Measurements from ENCODE around the gene IRF5.

Gene IRF5, protein sequence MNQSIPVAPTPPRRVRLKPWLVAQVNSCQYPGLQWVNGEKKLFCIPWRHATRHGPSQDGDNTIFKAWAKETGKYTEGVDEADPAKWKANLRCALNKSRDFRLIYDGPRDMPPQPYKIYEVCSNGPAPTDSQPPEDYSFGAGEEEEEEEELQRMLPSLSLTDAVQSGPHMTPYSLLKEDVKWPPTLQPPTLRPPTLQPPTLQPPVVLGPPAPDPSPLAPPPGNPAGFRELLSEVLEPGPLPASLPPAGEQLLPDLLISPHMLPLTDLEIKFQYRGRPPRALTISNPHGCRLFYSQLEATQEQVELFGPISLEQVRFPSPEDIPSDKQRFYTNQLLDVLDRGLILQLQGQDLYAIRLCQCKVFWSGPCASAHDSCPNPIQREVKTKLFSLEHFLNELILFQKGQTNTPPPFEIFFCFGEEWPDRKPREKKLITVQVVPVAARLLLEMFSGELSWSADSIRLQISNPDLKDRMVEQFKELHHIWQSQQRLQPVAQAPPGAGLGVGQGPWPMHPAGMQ

DNA sequence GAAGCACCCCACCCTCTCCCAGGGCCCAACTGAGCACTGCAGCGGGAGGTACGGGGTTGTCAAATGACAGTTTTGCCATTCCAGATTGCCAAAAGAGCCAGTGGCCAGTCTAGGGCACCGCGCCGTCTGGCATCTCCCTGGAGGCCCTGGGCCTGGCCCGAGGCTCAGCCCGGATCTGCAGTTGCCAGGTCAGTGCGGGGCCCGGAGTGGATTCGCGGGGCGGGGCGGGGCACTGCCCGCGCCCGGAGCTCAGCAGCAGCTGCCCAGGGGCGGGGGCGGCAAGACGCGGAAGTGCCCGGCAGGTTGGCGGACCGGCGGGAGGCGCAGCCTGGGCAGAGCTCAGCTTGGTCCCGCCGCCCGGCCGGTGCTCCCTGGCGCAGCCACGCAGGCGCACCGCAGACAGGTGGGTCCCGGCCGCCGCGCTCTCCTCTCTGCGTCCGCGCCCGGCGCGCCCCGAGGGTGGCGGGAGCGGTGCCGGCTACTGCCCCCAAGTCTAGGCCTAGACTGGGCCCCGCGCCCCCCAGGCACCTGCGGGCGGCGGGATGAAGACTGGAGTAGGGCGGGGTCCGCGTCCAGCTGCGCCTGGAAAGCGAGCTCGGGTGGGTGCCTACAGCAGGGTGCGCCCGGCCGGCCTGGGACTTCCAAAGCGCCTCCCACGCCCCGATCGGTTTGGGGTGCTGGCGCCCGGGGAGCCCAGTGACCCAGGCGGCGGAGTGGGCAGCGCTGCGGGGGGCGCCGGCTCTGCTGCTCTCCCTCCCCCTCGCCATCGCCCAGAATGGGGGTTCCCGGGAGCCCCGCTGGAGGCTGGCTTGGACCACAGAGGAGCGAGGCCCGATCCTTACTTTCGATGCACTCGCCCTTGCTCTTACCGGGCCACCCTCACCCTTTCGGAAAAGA lies at the start of gene IRF5:
Gene IRF5 (plus strand): TSS at position 281 of the 897 bp plus-strand sequence. CDS start 4,155 bp downstream, outside the sequence.
- DNase-seq, result peak; percentile 77

GRCh38 chr7:128888039-128888755 lies 49.5 kb upstream of the IRF5 start:
- DNase-seq, result no peak

DNA sequence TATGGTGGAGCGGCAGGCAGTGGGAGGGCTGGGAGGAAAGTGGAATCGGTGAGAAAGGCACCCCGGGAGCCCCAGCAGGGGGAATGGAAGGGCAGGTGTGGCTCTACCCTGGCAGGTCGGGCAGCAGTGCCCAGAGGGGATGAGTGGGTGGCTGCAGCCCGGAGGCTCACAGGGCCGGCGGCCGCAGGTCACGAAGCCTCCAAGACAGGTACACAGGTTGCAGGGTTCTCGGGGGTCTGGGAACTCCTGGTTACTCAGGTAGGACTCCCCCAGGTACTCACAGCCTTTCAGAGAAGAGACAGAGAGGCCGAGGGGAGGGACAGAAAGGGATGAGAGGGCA lies 49.0 kb upstream of the IRF5 start:
- no peak for DNase-seq

- no peak for DNase-seq
These were observed 48.6 kb upstream of the IRF5 start for GRCh38 chr7:128889121-128889520.

DNA sequence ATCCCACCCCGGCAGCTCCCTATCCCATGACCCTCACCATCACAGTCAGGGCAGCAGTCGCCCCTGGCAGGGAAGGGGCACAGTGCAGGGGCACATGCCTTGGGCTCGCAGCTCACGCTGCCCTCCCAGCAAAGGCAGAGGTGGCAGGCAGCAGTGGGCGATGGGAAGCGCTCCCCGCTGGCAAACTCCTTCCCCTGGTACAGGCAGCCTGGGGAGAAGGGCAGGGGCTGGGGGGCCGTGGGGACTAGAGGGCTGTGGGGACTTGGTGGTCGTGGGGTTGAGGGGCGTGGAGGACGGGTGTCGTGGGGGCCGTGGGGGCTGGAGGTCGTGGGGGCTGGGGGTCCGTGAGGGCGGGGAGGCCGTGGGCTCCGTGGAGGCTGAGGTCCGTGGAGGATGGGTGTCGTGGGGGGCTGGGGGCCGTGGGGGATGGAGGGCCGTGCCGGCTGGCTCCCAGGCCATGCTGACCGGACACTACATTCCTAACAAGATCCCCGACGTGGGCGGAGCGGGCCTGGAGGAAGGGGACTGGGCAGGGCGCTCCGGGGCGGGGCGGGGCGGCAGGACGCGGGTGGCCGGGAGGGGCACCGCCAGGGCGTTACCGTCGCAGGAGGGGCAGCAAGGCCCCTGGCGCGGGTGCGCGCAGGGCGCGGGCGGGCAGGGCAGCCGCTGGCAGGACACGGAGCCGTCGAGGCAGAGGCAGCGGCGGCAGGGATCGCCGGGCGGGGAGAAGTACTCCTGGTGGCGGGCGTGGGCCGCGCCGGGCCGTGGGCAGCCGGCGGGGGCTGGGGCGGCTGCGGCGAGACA lies 47.2 kb upstream of the IRF5 start:
- DNase-seq, result no peak

DNA sequence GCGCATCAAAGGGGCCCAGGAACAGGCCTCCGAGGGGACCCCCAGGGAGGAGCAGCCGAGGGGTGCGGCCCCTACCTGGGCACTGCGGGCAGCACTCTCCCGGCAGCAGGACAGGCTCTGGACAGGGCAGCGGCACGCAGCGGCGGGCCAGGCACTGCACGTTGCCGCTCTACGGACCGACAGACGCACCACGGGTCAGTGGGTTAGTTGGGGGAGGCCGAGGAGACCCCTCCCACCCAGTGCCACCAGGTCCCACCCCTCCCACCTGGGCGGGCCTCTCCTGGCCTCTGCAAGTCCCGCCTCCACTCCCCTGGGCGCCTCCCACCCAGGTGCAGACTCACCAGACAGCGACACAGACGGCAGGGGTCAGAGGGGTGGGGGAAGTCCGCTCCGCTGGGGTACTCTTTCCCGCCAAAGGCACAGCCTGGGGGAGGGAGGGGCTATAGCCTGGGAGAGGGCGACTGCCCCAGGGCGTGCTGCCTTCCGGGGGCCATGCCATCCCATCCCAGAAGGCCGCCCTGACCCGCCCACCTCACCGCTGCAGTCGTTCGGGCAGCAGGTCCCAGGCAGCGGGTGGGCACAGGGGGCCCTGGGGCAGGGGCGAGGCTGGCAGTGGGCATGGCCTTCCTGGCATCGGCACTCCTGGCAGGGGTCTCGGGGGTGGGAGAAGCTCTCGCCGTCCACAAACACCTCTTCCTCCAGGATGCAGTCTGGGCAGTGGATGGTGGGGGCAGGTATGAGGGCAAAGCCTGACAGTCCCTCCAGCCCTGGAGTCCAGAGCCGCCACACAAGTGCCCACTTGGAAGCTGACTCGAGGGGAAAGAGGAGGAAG lies 46.4 kb upstream of the IRF5 start:
- no peak for DNase-seq

DNA sequence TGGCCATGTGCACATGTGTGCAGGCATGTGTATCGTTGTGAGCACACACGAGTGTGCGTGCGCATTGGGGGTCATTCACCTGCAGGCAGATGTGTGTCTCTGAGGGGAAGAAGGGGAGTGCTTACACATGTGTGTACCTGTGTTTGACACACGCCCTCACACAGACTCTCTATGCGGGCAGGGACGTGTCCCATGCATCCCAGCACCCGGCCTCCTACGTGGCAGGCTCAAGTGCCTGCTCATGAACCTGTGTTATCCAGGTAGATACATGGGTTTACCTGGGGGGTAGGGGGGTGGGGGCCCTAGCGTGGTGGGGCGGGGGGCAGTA lies 45.8 kb upstream of the IRF5 start:
- no peak for DNase-seq

GRCh38 chr7:128892521-128893250 lies 45.0 kb upstream of the IRF5 start:
- DNase-seq, result no peak

- DNase-seq, result no peak
These were observed 44.3 kb upstream of the IRF5 start for GRCh38 chr7:128893251-128894100.

- DNase-seq, result no peak
These were observed 43.7 kb upstream of the IRF5 start for GRCh38 chr7:128894101-128894440.

GRCh38 chr7:128895320-128895719 lies 42.4 kb upstream of the IRF5 start:
- DNase-seq, result no peak

DNA sequence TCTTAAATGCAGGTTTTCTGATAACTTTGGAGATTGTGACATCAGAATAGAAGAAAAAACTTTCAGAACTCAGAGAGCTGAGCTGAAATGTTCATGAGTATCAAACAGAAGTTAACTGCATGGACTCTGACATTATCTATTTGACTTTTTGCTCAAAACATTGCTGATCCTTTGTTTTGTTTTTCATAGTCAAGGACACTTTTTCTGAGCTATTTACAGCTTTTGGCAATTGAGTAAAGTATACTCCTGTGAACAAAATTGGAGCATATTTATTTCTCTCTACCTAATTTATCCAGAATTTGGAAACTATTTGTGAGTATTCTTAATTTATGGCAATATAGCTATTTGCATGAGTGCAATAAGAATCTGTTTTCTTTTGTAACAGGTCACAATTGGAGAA lies 38.3 kb upstream of the IRF5 start:
- no peak for DNase-seq

DNA sequence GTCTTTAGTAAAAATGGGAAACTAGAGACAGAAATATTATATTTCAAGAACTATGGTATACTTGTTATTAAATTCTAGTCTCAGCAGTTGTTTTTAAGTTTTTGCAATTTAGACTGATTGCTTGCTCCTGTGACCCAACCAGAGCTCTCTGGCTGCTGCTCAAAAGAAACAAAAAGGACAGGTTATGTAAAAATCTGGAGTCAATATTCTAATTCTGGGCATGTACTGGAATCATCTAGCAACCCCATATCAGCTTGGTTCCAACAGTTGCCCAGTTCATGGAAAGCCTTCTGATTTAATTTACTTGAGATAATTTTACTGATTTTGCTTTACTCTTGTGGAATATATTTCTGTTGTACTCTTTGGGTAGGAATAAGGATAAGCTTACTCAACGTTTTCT lies 37.5 kb upstream of the IRF5 start:
- no peak for DNase-seq

DNA sequence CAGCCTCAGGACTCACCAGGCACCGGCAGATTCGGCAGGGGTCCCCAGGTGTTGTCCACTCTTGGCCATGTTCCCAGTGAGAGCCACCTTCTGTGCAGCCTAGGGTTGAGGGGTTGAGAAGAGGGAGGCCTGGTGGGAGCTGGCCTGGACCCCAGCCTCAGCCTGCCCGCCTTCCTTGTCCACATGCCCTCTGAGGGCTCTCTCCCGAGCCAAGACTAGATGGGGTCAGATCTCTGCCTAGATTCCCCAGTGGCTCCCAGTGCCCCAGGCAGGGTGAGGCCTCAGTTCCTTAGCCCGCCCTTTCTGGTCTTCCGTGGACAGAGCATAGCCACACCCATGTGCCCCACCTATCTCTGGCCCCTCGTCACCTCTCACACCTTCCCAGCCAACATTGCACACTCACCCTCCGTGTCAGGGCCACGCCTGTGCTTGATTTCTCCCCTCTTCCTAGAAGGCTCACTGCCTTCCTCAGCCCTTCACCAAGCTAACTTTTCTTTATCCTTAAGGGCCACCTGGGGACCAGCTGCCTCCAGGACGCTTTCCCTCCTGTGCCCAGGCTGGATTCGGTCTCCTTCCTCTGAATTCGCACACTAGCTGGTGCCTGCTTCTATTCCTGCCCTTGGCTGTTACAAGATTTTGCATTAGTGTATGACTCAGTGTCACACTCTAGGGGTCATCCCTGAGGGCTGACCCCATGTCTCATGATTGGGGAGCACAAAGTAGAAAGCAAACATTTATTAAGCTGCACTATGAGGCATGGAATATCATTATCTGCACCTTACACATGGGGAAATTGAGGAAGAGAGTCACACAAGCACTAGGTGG lies 34.8 kb upstream of the IRF5 start:
- peak; percentile 74 for DNase-seq

- DNase-seq, result no peak
These were observed 33.9 kb upstream of the IRF5 start for GRCh38 chr7:128903621-128904361.

DNA sequence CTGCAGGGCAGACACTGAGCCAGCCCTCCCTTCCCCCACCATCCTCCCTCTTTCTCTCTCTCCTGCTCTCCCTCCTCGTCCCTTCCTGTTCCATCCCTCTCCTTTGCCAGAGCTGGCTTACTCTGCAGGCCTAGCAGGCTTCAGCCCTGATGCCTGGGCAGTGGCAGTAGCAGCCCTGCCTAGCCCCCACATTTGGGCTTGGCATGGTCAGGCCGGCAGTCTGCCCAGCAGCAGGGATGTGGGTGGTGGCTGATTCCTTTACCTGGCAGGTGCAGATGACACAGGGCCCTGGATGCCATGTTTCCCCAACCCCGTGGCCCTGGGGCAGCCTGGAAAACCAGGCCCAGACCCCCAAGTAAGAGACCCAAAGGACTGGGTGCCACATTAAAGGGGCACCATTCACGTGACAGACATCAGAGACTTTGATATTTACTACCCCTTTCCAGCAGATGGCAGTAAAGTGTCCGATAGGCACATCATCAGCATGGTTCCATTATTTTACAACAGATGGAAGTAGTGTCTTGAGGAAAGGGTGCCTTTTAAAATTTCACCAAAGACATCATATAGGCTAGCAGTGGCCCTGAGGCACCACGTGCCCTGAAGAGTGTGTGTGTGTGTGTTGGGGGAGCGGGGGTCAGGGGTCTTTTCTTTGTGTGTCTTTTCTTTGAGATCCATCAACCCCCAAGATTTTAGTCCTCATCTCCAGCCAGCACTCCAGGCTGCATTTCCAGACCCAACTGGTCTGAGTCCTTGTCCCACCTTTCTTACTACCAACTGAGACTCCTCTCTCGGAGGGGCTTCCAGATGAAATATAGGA lies 33.1 kb upstream of the IRF5 start:
- peak; percentile 74 for DNase-seq

- DNase-seq, result no peak
These were observed 31.5 kb upstream of the IRF5 start for GRCh38 chr7:128906001-128906765.

Measured in inflammatory macrophage treated with lipopolysaccharide for 4 hours (primary cell).